NCI-H1417 treated with DMSO at 0.1 percent for 48 hours (cell line): Measurements from ENCODE around the gene TARS1.

Source experiments
- DNase-seq: peaks from one replicate; lab custom pipeline; 2025; lab: John Stamatoyannopoulos, UW

The TARS1 gene

DNA sequence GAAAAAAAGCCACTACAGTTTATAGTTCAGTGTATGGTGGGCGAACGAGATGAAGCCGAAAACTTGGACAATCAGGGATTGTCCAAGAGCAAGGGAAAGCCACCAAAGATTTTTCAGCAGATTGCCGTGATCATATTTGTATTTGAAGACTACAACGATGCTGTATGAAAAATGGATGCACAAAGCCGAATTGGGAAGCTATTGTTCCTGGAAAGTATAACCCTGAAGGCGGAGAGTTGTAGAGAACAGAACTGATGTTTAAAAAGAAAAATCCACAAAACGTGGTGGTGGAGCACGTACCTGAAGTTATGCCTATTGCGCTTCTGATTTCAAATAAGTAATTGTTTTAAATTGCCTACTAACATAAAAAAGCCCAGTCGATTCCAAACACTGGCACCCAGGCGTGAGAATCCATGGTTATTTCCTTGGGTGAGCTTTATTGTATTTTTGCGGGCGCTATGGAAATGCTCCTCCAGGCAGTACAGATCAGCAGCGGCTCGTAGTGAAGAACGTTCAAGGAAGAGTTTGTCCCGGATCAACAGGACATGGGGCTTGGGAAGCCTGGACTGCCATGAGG, 772 bp upstream of the TARS1 start:
- no peak for DNase-seq

DNA sequence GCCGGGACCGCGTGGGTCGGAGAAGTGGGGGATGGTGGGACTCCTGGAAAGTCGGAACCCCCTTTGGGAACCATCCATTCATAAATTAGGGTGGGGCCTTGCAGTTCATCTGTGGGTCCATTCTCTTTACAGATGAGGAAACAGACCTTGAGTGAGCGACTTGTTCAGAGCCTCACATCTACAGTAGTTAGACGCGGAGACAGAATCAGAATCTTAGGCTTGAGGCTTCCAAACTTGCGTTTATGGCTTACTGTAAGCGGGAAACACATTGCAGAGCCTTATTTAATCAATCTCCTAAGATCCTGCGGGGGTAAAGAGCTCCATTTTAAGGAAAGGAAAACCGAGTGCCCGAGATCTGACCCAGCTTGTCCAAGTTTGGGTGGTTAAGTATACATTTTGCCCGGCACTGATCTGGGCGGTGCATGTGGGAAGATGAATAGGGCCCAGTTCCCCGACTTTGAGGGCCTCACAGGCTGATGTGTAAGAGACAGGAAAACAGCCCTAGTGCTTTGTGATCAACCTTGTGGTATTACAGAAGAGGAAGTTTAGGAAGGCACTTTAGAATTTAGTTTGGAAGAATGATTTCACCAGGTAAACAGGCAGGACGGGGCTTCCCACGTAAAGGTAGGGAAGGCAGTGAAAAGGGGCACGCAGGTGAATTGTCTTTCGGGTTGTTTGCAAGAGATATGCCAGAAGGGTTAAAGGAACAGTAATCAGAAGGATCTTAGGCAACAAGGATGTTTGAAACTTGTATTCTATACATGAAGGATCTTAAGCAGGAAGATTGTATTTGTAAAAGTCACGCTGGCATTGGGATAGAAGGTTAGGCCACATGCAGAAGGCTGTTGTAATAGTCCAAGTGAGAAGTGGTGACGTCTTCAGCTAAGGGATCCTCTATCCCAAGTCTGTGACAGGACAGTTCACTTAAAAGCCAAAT, 744 bp downstream of the TARS1 start:
- DNase-seq = no peak

DNA sequence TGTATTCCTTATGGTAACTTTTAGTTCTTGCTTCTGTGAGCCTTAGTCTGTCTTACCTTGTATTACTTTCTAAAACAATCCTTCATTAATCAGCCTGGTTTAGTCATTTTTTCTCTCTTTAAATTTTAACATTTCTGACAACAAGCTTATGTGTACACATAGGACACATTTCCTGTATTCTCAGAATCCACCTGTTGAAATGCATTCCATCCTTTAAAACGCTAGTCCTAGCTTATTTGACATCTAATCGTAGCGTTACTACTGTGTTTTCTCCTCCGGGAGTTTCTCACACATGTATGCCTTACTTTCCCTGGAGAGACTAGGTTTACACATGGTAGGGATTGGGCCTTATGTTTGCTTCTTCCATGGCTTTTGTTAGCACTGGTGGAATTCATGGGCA, 3.8 kb downstream of the TARS1 start:
- DNase-seq = no peak

DNA sequence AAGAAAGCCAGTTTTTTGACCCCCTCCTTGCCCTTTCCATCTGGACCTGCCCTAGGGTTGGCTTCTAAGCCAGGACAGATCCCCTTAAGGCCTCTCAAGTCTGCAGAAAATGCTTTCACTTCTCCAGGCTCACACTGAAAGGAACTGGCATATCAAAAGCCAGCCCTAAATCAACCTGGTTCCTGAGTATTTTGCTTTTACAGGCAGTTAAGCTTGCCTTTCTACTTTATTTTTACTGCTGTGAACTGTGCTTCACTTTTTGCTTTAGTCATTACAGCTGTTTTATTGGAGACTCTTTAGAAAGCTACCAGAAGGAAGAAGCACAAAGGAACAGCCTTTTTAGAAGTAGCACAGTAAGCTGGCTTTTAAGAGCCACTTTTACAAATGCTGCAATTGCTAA, 5.0 kb downstream of the TARS1 start:
- DNase-seq = no peak

DNA sequence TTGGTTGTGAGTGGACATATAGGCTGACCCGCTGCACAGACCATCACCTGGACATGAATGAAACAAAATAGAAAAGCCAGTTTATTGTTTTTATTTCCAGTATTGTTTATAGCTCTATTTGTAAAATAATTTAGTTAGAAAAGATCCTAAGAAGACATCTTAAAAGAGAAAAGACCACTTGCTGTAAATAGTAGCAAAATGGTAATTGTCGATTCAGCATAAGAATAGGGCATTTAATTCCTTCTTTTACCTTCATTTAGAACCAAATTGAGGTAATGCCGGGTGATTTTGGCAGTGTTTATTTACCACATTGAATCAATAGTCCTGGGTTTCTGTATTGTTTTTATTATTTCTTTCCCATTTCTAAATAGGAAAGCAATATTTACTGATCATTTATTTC, 7.4 kb downstream of the TARS1 start:
- DNase-seq = no peak

DNA sequence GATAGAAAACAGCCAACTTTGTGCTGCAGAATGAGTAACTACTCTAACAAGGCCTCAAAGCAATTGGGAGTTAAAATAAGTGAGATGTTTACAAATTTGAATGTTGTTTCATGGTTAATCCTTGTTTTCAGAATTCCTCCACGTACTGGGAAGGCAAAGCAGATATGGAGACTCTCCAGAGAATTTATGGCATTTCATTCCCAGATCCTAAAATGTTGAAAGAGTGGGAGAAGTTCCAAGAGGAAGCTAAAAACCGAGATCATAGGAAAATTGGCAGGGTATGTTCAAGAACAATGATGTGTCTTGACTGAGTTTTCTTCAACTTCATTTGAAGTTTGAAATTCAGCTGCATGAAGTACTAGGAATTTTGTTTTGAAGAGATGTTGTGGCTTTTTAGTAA, 16.4 kb downstream of the TARS1 start:
- no peak for DNase-seq

DNA sequence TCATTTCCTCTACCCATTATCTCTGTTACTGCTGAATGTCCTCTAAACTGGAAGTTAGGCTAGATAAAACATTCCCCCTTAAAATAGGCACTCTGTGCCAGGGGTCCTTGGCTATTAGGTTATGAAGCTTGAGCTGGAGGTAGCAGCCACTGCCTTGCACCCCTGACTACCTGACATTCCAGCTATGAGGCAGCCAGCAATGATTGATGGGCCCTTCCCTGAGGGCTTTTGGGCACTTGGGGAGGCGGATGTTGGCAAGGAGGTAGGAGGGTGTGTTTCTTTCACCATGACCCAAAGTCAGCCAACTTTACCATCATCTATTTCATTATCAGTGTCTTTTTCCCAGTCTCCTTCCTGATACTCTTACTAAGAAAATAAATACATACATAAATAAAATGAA, 17.1 kb downstream of the TARS1 start:
- no peak for DNase-seq

DNA sequence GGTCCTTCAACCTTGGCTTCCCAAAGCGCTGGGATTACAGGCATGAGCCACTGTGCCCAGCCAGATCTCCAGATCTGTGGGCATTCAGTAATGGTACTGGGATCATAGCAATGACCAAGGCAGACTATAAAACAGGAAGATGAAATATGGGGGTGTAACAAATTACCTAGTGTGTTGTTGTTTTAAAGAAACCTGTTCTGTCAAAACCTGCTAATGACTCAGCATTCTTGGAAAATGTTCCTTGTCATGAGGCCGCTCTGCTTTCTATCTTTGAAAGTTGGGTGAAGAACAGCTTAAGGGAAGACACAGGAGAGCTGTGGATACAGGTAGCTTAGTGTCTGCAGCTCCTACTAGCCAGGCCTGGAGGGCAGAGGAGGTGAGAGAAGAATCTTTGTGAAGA, 19.4 kb downstream of the TARS1 start:
- no peak for DNase-seq

DNA sequence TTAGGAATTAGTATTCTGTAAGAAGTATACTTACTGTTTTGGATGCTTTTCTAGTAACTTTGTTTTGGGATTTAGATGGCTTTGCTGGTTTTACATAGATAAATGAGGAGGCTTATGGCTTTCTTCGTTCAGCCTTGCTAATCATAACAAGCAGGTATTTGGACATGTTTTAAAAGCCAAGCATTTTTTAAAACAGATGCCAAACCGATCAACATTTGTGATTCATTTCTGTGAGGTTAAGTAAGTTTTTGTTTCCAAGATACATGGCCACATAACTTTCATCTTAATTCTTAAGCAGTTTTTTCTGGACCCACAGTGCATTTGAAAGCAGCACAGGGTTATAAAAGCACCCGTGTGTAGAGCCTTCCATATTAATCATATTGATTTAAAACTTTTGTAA, 21.7 kb downstream of the TARS1 start:
- DNase-seq = no peak

DNA sequence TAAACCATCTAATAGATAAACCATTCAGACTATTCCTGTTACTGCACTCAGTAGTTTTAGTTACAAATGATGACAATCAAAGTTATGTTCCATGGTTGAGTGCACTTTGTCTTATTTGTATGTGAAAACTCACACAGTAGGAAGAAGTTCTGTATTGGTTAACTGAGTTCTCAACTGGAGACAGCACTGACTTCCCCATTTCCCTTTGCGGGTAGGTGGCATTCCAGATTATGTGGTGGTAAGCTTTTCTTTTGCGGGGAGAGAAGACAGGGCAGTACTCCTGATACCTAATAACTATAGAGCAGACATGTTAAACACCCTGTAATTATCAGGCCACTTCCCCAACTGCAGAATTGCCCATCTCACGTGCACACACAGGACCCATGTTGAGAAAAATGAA, 24.4 kb downstream of the TARS1 start:
- no peak for DNase-seq

DNA sequence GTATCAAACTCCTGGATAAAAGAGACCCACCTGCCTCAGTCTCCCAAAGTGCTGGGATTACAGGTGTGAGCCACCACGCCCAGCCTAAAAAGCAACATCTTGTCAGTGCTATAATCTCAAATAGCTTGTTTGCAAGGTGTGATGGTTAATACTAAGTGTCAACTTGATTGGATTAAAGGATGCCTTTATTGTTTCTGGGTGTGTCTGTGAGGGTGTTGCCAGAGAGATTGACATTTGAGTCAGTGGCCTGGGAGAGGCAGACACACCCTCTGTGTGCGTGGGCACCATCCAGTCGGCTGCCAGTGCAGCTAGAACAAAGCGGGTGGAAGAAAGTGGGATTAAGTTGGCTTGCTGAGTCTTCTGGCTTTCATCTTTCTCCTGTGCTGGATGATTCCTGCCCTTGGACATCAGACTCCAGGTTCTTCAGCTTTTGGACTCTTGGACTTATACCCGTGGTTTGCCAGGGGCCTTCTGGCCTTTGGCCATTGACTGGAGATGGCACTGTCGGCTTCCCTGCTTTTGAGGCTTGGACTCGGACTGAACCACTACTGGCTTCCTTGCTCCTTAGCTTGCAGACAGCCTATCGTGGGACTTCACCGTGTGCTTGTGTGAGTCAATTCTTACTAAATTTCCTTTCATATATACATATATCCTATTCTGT, 28.1 kb downstream of the TARS1 start:
- no peak for DNase-seq

DNA sequence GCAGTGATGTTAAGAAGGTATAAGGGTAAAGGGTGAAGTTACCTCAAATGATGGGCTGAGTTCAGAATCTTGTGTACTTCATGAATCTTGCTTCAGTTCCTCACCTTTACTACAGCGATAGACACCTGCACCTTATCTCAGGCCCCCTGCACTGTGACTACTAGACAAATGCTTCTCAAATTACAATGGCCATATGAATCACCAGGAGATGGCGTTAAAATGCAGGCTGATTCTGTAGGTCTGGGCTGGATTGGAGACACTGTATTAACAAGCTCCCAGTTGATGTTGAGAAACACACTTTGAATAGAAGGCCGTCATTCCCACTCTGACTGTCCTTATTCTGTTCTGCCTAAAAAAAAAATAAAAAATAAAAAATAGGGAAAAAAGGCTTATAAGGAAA, 29.8 kb downstream of the TARS1 start:
- DNase-seq = no peak

DNA sequence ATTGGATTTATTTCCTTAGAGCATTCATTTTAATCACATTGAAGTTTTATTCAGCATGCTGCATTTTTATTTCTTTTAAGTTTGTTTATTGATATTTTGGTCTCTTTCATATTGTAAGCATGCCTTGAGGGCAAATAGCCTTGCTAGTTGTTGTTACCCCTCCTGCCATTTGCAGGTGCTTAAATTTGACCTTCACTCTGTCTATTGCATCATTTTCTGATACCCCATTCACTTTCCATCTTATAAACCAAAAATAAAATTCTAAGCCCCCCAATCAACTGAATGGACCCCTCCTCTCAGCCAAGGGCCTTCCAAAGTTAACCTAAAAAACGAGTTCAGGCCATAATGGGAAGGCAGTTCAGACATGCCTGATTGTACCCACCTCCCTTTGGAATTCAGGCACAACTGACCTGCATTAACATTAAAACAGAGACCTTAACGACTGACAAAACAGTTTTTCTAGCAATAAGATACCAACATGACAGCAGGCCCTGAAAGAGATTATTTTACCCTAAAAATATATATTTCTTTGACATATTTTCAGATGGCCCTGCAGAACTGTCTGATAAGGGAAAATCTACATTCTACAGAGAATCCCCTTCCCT, 32.1 kb downstream of the TARS1 start:
- no peak for DNase-seq

DNA sequence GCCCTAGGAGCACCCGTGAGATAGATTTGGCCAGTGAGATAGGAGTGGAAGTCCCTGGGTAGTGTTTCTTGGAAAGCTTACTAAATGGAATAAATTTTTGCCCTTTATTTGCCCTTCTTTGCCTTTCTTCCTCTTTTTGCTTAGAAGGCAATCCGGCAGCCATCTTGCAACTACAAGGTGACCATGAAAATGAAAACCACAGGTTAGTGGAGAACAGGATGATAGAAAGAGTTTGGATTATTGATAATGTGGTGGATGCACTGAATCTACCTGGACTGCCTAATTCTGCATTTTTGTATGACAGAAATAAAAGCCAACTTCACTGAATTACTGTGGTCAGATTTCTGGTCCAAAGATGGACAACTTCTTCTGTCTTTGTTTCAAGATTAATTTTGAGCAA, 33.2 kb downstream of the TARS1 start:
- DNase-seq = no peak

DNA sequence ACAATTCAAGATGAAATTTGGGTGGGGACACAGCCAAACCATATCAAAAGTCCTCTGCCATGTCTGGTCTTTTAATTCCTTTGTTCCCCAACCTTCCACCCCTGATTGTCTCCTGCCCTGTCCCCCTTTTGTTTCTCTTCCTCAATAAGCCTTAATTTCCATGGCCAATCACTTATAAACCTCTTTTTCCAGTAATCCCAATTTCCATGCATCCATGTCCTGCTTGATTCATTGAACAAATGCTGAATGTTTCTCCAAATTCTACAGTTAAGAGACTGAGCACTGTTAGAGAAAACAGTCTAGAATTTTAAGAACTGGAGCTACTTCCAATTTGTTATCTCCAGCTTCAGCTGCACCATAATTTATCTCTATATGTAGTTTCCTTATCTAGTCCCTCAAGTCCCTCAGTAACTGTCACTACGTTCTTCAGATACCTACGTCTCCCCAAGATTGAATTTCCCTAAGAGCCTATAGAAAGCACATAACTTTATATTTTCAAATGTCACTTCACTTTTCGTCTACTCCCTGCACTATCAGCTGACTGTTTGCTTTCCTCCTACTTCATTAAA, 34.2 kb downstream of the TARS1 start:
- DNase-seq = no peak

DNA sequence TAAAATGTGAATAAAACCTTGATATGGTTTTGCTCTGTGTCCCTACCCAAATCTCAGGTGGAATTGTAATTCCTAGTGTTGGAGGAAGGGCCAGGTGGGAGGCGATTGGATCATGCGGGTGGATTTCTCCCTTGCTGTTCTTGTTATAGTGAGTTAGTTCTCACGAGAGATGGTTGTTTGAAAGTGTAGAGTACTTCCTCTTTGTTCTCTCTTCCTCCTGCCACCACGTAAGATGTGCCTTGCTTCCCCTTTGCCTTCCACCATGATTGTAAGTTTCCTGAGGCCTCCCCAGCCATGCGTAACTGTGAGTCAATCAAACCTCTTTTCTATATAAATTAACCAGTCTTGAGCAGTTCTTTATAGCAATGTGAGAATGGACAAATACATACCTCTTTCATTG, 34.9 kb downstream of the TARS1 start:
- no peak for DNase-seq

DNA sequence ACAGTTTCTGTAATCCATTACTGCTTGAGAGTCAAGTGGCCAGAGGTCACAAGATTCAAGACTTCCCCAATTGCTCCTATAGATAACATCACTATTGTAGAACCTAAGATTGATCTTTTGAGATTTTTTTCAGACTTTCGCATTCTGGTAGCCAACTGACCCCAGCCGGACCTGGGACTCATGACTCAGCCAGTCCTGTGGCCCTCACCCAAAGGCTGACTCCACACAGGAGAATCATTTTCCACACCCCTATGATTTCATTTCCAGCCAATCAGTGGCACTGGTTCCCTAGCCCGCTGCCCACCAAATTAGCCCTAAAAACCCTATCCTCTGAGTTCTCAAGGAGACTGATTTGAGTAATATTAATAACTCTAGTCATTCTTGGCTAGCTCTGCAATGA, 36.2 kb downstream of the TARS1 start:
- DNase-seq = no peak

DNA sequence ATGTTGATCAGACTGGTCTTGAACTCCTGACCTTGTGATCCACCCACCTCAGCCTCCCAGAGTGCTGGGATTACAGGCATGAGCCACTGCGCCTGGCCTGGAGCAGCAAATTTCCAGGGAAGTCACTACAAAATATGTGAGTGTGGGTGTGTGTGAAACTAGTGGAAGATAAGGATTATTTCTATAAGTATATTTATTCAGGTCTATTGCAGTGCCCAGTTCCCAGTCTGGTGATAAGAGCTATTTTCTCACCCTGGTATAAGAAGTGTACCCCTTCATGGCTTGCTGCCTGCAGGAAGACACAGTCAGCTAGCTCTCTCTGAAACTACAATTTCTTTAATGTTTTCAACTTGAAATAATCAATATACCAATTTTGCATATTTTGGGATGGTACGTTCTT, 37.1 kb downstream of the TARS1 start:
- DNase-seq = no peak

DNA sequence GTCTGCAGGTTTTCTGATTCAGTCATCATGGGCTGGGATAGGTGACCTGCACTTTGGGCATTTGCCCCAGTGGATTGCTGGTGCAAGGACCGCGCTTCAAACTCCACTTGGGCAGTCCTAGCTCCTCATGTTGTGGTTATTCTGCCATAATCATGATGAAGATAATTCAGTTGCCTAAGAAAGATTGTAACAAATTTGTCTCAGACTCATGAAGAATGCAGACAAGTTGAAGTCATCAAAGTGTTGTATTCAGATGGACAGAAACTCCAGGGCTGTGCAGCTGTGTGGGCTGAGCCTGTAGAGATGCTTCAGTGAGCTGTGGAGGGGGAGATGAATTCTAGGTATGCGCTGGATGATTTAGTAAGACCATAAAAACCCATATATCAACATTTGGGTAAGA, 38.5 kb downstream of the TARS1 start:
- DNase-seq = no peak

DNA sequence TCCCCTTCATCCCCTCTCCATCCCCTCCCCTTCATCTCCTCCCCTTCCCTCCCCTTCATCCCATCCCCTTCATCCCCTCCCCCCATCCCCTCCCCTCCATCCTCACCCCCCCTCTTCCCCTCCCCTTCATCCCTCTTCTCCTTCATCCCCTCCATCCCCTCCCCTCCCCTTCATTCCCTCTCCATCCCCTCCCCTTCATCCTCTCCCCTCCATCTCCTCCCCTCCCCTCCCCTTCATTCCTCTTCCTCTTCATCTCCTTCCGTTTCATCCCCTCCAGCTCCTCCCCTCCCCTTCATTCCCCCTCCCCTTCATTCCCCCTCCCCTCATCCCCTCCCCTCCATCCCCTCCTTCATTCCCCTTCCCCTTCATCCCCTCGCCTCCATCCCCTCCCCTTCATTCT, 40.1 kb downstream of the TARS1 start:
- DNase-seq = no peak

DNA sequence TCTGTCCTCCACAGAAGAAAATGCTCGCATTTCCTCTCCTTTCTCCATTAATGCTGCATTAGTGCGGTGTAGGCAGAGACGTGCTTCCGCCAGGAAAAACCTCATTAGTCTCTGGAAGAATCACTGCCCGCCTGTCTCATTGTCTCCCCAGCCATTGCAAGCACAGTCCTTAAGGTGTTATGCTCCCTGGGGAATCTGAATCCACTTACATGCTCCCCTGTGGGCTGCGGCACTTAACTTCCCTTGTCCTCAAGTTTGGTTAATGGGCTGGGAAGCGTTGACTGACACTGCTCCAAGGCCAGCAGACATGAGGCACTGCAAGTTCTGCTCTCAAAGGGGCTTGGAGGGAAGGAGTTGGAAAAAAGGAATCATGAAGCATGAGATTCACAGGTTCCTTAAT, 41.6 kb downstream of the TARS1 start:
- DNase-seq = no peak

DNA sequence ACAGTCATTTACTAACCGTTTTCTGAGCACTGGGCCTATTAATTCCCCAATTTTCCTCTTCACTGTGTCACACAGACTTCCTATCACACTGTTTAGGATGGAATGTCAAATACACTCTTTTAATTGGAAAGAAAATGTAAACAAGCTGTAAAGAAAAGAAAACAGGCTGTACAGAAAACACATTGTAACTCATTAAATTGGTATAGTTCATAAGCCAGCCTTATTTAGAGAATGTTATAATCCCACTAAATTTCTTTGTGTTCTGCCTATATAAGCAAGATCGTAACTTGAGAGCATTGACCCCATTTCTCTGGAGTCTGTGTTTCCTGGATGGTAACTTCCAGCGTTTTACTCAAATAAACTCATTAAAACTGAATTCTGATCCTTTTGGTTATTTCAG, 46.5 kb downstream of the TARS1 start:
- no peak for DNase-seq
